A673 (cell line): Measurements from ENCODE around the gene NELFE.

Experiments
- CTCF ChIP-seq: fragments of 300-800, 200-600 bp; sonication (generic); conservative IDR thresholded peaks from 2 replicates; pipeline ENCODE4 v1.5.1; 2017; ENCODE audit warnings: low read depth, mild to moderate bottlenecking, antibody characterized with exemption, low read length, moderate library complexity, mixed read lengths
- EZH2 ChIP-seq: fragments of 200-600 bp; sonication (generic); IDR thresholded peaks from 2 replicates; pipeline ENCODE4 v1.6.1; 2017; ENCODE audit warnings: borderline replicate concordance, low read depth, mild to moderate bottlenecking, mixed read lengths, antibody characterized with exemption, low read length; ENCODE audit not compliant: poor library complexity, severe bottlenecking

GRCh38 chr6:31905041-31905440 lies 53.7 kb downstream of the NELFE start:
- TF ChIP-seq CTCF (no peak), EZH2 (no peak)
